ENCODE data around the gene ZNF740. TPM values are rescaled to one million over a fixed set of nuclear protein-coding genes. Genes with fewer than 3 reads are reported as not detected.
"Not testable (repeated sequence)": the region's sequence is repeated elsewhere in the genome, so short reads cannot be mapped to it uniquely, and the experiment has no call there.

Gene ZNF740
- total RNA-seq, 1 donor from 2014 or later = 67.2 TPM

DNA sequence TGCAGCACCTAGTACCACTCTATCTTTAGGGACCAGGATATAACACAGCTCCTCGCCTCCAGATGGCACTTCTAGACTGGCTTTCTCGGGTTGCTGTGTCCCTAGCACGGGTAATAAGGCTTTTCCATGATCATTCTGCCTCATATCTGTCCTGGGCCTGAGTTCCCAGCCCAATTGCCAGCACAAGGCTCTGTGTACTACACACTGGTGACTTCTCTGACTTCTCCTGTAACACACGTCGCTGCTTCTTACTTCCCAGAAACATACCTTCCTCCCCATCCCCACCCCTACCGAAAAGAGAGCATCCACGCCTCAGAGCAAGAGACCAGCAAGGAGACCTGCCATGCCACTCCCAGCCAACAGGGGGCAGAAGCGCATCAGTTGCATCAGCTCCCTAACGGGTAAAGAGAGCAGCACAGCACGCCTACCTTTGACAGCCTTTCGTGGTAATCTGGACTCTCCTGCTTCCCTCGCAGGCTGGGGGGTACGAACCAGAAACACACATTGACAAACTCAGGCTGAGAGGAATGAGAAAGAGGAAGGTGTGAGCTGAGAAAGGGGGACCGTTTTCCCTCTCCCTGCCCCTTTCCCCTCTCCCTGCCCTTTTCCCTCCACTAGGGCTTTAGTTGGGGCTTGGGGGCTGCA lies 21.2 kb upstream of the ZNF740 start:
- Mint-ChIP-seq H3K36me3 (ENCODE audit: low read depth) (no peaks in the 10 kb centered on the region), H3K27me3 (no peaks in the 10 kb centered on the region), H3K27ac (no peak overlapping the region), H3K9me3 (no peaks in the 10 kb centered on the region), H3K4me1 (peaks cover 5% of the 10 kb centered on the region), H3K4me3 (no peak overlapping the region)
- DNase-seq (peak; percentile 78), ATAC-seq (ENCODE audit: low read depth) (peak; percentile 100)
- intact Hi-C loops (cut with micrococcal nuclease) = loop anchor here (1.0 kb wide), 10 partner anchors 21 to 262 kb away; partner anchors contain the start of genes AAAS, CSAD, ITGB7 and ZNF740
- ChIA-PET POLR2A (interaction anchor here (0.5 to 2.6 kb wide), 9 partner anchors 21 to 340 kb away, joined by 3 to 16 read pairs (median 5); partner anchors contain the start of genes AAAS, CSAD, MAP3K12 and ZNF740), CTCF (interaction anchor here (0.7 to 4.9 kb wide), 25 partner anchors 9 to 274 kb away, joined by 3 to 65 read pairs (median 7); partner anchors contain the start of genes AAAS, CSAD, ESPL1 and MYG1)
- TF ChIP-seq, protein P1, sequence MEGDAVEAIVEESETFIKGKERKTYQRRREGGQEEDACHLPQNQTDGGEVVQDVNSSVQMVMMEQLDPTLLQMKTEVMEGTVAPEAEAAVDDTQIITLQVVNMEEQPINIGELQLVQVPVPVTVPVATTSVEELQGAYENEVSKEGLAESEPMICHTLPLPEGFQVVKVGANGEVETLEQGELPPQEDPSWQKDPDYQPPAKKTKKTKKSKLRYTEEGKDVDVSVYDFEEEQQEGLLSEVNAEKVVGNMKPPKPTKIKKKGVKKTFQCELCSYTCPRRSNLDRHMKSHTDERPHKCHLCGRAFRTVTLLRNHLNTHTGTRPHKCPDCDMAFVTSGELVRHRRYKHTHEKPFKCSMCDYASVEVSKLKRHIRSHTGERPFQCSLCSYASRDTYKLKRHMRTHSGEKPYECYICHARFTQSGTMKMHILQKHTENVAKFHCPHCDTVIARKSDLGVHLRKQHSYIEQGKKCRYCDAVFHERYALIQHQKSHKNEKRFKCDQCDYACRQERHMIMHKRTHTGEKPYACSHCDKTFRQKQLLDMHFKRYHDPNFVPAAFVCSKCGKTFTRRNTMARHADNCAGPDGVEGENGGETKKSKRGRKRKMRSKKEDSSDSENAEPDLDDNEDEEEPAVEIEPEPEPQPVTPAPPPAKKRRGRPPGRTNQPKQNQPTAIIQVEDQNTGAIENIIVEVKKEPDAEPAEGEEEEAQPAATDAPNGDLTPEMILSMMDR (IDR thresholded peaks at IDR 0.05) = peak; percentile 13

DNA sequence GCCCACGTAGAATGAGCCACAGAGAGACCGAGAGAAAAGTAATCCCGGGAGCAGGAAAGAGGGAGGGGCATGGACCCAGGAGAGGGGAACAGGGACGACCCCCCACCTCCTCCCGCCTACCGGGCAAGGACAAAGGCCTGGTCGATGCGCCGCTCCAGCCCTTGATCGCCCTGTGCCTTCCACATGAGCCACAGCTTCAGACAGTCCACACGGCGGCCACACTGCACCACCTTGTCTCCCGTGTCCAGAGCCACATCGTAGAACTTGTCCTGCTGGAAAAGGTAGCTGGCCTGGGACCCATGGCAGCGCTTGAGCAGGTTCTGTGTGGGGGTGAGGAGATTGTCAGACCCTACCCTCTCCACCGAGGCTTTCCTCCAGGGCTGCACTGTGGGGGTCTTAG lies 20.5 kb upstream of the ZNF740 start:
- POLR2A ChIA-PET = interaction anchor here (0.5 to 2.6 kb wide), 9 partner anchors 21 to 339 kb away, joined by 3 to 16 read pairs (median 5); partner anchors contain the start of genes AAAS, CSAD, MAP3K12 and ZNF740
- intact Hi-C loops (cut with micrococcal nuclease) = loop anchor here (1.0 kb wide), 10 partner anchors 20 to 261 kb away; partner anchors contain the start of genes AAAS, CSAD, ITGB7 and ZNF740
- CTCF ChIA-PET = interaction anchor here (0.7 to 4.9 kb wide), 26 partner anchors 13 to 275 kb away, joined by 3 to 65 read pairs (median 7); partner anchors contain the start of genes AAAS, CSAD, ESPL1 and MYG1
- TF ChIP-seq, protein P1 (IDR thresholded peaks at IDR 0.05) = no peak
- Mint-ChIP-seq H3K4me1 (peaks cover 5% of the 10 kb centered on the region), H3K9me3 (no peaks in the 10 kb centered on the region), H3K4me3 (no peak overlapping the region), H3K27ac (no peak overlapping the region), H3K36me3 (ENCODE audit: low read depth) (no peaks in the 10 kb centered on the region), H3K27me3 (no peaks in the 10 kb centered on the region)
- DNase-seq (no peak), ATAC-seq (ENCODE audit: low read depth) (no peak)

DNA sequence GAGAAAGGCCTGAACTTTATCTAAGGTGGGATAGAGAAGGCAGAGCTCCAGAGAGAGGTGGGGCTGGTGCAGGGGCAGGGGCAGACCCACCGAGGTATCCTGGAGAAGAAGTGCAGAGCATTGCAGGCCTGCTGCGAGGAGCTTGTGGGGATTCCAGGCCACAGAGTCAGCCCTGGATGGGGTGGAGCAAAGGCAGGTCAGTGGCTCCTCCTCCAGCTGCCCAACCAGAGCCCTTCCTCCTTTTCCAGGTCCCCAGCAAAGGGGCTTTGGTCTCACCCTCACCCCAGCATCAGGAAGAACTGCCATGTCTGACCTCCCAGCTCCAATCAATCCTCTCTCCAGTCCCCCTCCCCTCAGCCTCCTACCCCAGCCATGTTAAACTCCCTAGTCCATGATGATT lies 19.8 kb upstream of the ZNF740 start:
- intact Hi-C loops (cut with micrococcal nuclease) = no loop called here
- DNase-seq (no peak), ATAC-seq (ENCODE audit: low read depth) (no peak)
- TF ChIP-seq, protein P1 (IDR thresholded peaks at IDR 0.05) = no peak
- Mint-ChIP-seq H3K36me3 (ENCODE audit: low read depth) (no peaks in the 10 kb centered on the region), H3K9me3 (no peaks in the 10 kb centered on the region), H3K4me3 (no peak overlapping the region), H3K27me3 (no peaks in the 10 kb centered on the region), H3K27ac (no peak overlapping the region), H3K4me1 (peaks cover 5% of the 10 kb centered on the region)
- ChIA-PET CTCF (interaction anchor here (0.7 to 4.9 kb wide), 16 partner anchors 20 to 139 kb away, joined by 3 to 65 read pairs (median 8); partner anchors contain the start of genes CSAD, MYG1, SOAT2 and ZNF740), POLR2A (interaction anchor here (1.2 to 2.6 kb wide), 3 partner anchors 20 to 161 kb away, joined by 3 to 16 read pairs (median 10); partner anchors contain the start of genes AAAS, CSAD and ZNF740)

DNA sequence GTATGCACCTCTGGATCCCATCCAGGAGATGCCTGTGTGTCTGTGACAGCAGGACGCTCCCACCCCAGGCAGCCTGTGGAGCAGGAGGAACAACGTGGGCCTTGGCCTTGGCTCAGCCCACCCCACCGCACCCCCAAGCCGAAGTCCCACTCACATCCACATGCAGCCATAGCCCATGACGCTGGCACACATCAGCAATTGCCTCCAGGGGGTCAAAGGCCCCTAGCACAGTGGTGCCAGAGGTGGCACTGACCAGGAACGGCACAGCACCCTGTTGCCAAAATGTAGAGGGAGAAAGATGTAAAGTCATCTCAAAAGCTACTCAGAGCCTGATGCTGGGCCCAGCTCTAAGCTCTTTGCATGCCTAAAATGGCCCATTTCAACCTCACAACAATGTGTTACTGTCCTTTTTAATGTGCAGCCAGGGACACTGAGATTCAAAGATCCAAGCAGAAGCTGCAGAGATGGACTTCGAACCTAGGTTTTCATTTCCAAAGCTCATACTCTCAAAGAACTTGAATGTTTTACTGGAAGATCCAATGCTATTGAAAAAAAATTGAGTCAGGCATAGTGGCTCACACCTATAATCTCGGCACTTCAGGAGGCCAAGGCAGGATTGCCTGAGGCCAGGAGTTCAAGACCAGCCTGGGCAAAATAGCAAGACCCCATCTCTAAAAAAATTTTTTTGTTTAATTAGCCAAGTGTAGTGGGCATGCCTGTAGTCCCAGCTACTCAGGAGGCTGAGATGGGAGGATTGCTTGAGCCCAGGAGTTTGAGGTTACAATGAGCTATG lies 19.2 kb upstream of the ZNF740 start:
- Mint-ChIP-seq H3K4me3 (no peak overlapping the region), H3K27ac (no peak overlapping the region), H3K27me3 (no peaks in the 10 kb centered on the region), H3K36me3 (ENCODE audit: low read depth) (no peaks in the 10 kb centered on the region), H3K9me3 (no peaks in the 10 kb centered on the region), H3K4me1 (peaks cover 5% of the 10 kb centered on the region)
- intact Hi-C loops (cut with micrococcal nuclease) = no loop called here
- no peak for ATAC-seq (ENCODE audit: low read depth)
- no peak for DNase-seq
- TF ChIP-seq, protein P1 (IDR thresholded peaks at IDR 0.05) = no peak
- ChIA-PET POLR2A (interaction anchor here (1.2 to 2.6 kb wide), 3 partner anchors 19 to 160 kb away, joined by 3 to 16 read pairs (median 10); partner anchors contain the start of genes AAAS, CSAD and ZNF740), CTCF (interaction anchor here (1.4 to 4.9 kb wide), 9 partner anchors 19 to 131 kb away, joined by 4 to 65 read pairs (median 12); partner anchors contain the start of genes CSAD and ZNF740)

DNA sequence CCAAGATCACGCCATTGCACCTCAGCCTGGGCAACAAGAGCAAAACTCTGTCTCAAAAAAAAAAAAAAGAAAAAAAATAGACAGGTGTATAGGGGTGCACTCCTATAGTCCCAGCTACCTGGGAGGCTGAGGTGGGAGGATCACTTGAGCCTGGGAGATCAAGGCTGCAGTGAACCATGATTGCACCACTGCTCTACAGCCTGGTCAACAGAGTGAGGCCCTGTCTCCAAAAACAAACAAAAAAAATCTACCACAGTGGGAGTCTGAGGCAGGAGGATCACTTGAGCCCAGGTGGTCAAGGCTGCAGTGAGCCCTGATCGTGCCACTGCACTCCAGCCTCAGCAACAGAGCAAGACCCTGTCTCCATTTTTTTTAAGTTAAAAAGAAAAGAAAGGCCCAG lies 17.5 kb upstream of the ZNF740 start:
- ATAC-seq (ENCODE audit: low read depth); intact Hi-C loops (cut with micrococcal nuclease); DNase-seq; H3K4me3 Mint-ChIP-seq; H3K27ac Mint-ChIP-seq; H3K27me3 Mint-ChIP-seq; CTCF ChIA-PET; POLR2A ChIA-PET; H3K36me3 Mint-ChIP-seq (ENCODE audit: low read depth); H3K9me3 Mint-ChIP-seq; H3K4me1 Mint-ChIP-seq: not testable (repeated sequence)

Measured in activated B cell treated with CpG ODN at 0.5 μM for 24 hours (primary cell).